HepG2 (cell line): ENCODE results near the gene PAFAH1B1. TPM values are rescaled to one million over a fixed set of nuclear protein-coding genes. Genes with fewer than 3 reads are reported as not detected.

ENCODE experiments used
- ATAC-seq: fragments of 200-7000 bp; cut with Tn5 transposase; 3 replicates; pipeline ENCODE4 v1.9.1; 2020; ENCODE audit warnings: mild to moderate bottlenecking, moderate library complexity
- BruUV-seq: library from RNA; stranded (reverse); fragments of 400-500 nt; replicated peaks from 2 replicates; lab custom pipeline; 2021; lab: Mats Ljungman, UMichigan
- CTCF ChIA-PET: fragments of 300-600 bp; formaldehyde crosslinking; extraction: SDS; loops from one replicate; lab custom pipeline; 2021; ENCODE audit warnings: low total read pairs, inconsistent platforms, low intra/inter-chr PET ratio; lab: Yijun Ruan, JAX
- POLR2A ChIA-PET: fragments of 350-600 bp; sonication (Branson Sonifier 250); formaldehyde crosslinking; loops from one replicate; lab custom pipeline; 2020; ENCODE audit warnings: antibody characterized with exemption, inconsistent platforms; lab: Yijun Ruan, JAX
- DNase-seq: peaks from one replicate; pipeline ENCODE4 v3.0.0-alpha.2; 2015; ENCODE audit warnings: low spot score
- FAIRE-seq: peaks from 3 replicates; lab custom pipeline; 2011; peaks lifted over from hg19 to GRCh38; lab: Jason Lieb, UNC
- H2AFZ ChIP-seq: one replicate; pipeline ENCODE4 v1.6.1; 2011; ENCODE audit warnings: low read length, inconsistent platforms
- H3K27ac ChIP-seq: fragments of 300-600 bp; 3 replicates; pipeline ENCODE4 v1.8.0; 2011; ENCODE audit warnings: mixed run types, mild to moderate bottlenecking, mixed read lengths, low read length, inconsistent platforms; ENCODE audit not compliant: insufficient read depth; ENCODE audit errors: extremely low read length
- H3K27me3 ChIP-seq, 2 experiments: fragments of 200-600 bp in 1 of 2; 2 replicates in 1 of 2; 3 replicates in 1 of 2; pipeline versions ENCODE4 v1.6.0 to v1.8.0; 2011; ENCODE audit warnings: low read length in 2 of 2, mild to moderate bottlenecking in 2 of 2, moderate library complexity in 2 of 2, inconsistent platforms in 1 of 2; ENCODE audit not compliant: insufficient read depth in 2 of 2, control insufficient read depth in 1 of 2
- H3K36me3 ChIP-seq, 2 experiments: fragments of 200-600 bp in 1 of 2; replicated peaks in 1 of 2; 2 replicates in 1 of 2; 3 replicates in 1 of 2; pipeline versions ENCODE4 v1.5.1 to v1.8.0; 2011; ENCODE audit warnings: low read length in 2 of 2, inconsistent platforms in 1 of 2; ENCODE audit not compliant: insufficient read depth in 2 of 2, control insufficient read depth in 1 of 2
- H3K4me1 ChIP-seq: 2 replicates; pipeline ENCODE4 v1.5.1; 2012; ENCODE audit warnings: low read length, inconsistent platforms; ENCODE audit not compliant: insufficient read depth
- H3K4me2 ChIP-seq: 2 replicates; pipeline ENCODE4 v1.6.0; 2011; ENCODE audit warnings: low read depth, low read length, inconsistent platforms
- H3K4me3 ChIP-seq, 3 experiments: fragments of 200-600 bp in 1 of 3; sonication (generic), shearing (Covaris generic) in 1 of 3; replicated peaks in 1 of 3; 2 replicates each; pipeline ENCODE4 v1.5.1; 2011 to 2016; ENCODE audit warnings: low read length in 3 of 3, inconsistent platforms in 2 of 3, low read depth in 2 of 3, mild to moderate bottlenecking in 2 of 3, control low read depth in 1 of 3, mixed read lengths in 1 of 3; ENCODE audit not compliant: insufficient read depth in 1 of 3
- H3K79me2 ChIP-seq: one replicate; pipeline ENCODE4 v1.6.1; 2011; ENCODE audit warnings: low read length, inconsistent platforms; ENCODE audit not compliant: insufficient read depth
- H3K9ac ChIP-seq: 2 replicates; pipeline ENCODE4 v1.6.0; 2011; ENCODE audit warnings: mild to moderate bottlenecking, low read depth, low read length, inconsistent platforms; ENCODE audit not compliant: insufficient read depth
- H3K9me3 ChIP-seq: 2 replicates; pipeline ENCODE4 v1.5.1; 2012; ENCODE audit warnings: mild to moderate bottlenecking, low read length
- H4K20me1 ChIP-seq: 2 replicates; pipeline ENCODE4 v1.6.0; 2011; ENCODE audit warnings: inconsistent platforms, mild to moderate bottlenecking, low read length, moderate library complexity; ENCODE audit not compliant: insufficient read depth
- ARID3A ChIP-seq: IDR thresholded peaks from 2 replicates; pipeline ENCODE4 v1.6.1; 2012; ENCODE audit warnings: low read depth, low read length, improper control_type of control experiment
- CHD2 ChIP-seq: IDR thresholded peaks from 2 replicates; pipeline ENCODE4 v1.6.1; 2011; ENCODE audit warnings: low read depth, low read length, improper control_type of control experiment
- EP300 ChIP-seq, 3 experiments: sonication (generic) in 1 of 3; formaldehyde crosslinking in 1 of 3; IDR thresholded peaks; 2 replicates each; pipeline versions ENCODE4 v1.5.1 to v1.6.1; 2011 to 2020; ENCODE audit warnings: low read depth in 2 of 3, low read length in 2 of 3, borderline replicate concordance in 1 of 3, improper control_type of control experiment in 1 of 3, mild to moderate bottlenecking in 1 of 3, missing genetic modification reagents in 1 of 3, moderate library complexity in 1 of 3
- MED13 ChIP-seq: sonication (generic); formaldehyde crosslinking; IDR thresholded peaks from 2 replicates; pipeline ENCODE4 v1.5.0; 2020; ENCODE audit warnings: missing genetic modification reagents
- MXD3 ChIP-seq: IDR thresholded peaks from 2 replicates; pipeline ENCODE4 v1.6.1; 2016; ENCODE audit warnings: mild to moderate bottlenecking, missing biosample characterization, missing genetic modification reagents
- RAD51 ChIP-seq: fragments of 450-650 bp; IDR thresholded peaks from 2 replicates; pipeline ENCODE4 v1.6.1; 2016; ENCODE audit warnings: borderline replicate concordance
- RFXAP ChIP-seq: sonication (generic); formaldehyde crosslinking; IDR thresholded peaks from 2 replicates; pipeline ENCODE4 v1.4.0; 2020; ENCODE audit warnings: missing genetic modification reagents, borderline replicate concordance
- SALL1 ChIP-seq: sonication (generic); formaldehyde crosslinking; IDR thresholded peaks from 2 replicates; pipeline ENCODE4 v1.8.0; 2022; ENCODE audit warnings: mild to moderate bottlenecking, missing genetic modification reagents
- SIN3A ChIP-seq: IDR thresholded peaks from 2 replicates; pipeline ENCODE4 v1.6.1; 2011; ENCODE audit warnings: low read depth, mild to moderate bottlenecking, control low read depth, low read length, borderline replicate concordance
- ZBTB25 ChIP-seq: IDR thresholded peaks from 2 replicates; pipeline ENCODE4 v1.6.1; 2018; ENCODE audit warnings: missing genetic modification reagents
- ZNF124 ChIP-seq: sonication (generic); formaldehyde crosslinking; IDR thresholded peaks from 2 replicates; pipeline ENCODE4 v1.4.0; 2020; ENCODE audit warnings: missing genetic modification reagents
- ZNF24 ChIP-seq: fragments of 450-650 bp; IDR thresholded peaks from 2 replicates; pipeline ENCODE4 v1.6.1; 2017; ENCODE audit warnings: antibody characterized with exemption, mild to moderate bottlenecking
- ZNF281 ChIP-seq: sonication (generic); formaldehyde crosslinking; IDR thresholded peaks from 2 replicates; pipeline ENCODE4 v1.4.0; 2020; ENCODE audit warnings: missing genetic modification reagents, borderline replicate concordance
- ZNF558 ChIP-seq: sonication (generic); formaldehyde crosslinking; IDR thresholded peaks from 2 replicates; pipeline ENCODE4 v1.9.0; 2022; ENCODE audit warnings: mild to moderate bottlenecking, missing genetic modification reagents, borderline replicate concordance
- ZNF614 ChIP-seq: IDR thresholded peaks from 2 replicates; pipeline ENCODE4 v1.6.1; 2018; ENCODE audit warnings: missing biosample characterization, missing genetic modification reagents, inconsistent platforms, borderline replicate concordance
- ZNF768 ChIP-seq: sonication (generic); formaldehyde crosslinking; IDR thresholded peaks from 2 replicates; pipeline ENCODE4 v1.4.0; 2020; ENCODE audit warnings: missing genetic modification reagents
- ZNF782 ChIP-seq: sonication (generic); formaldehyde crosslinking; IDR thresholded peaks from 2 replicates; pipeline ENCODE4 v1.4.0; 2020; ENCODE audit warnings: missing genetic modification reagents, mild to moderate bottlenecking, borderline replicate concordance
- WGBS: methylation state at CpG from one replicate; pipeline ENCODE4 v1.1.6; 2017; ENCODE audit warnings: low lambda C conversion rate; 5-methylcytosine and 5-hydroxymethylcytosine counted together
- in situ Hi-C: cut with HindIII; loops from 2 replicates; pipeline ENCODE4 v1.10.0; 2017; ENCODE audit warnings: low pct_unique_long_range_greater_than_20kb; ENCODE audit not compliant: extremely low pct_ligation_motif_present
- intact Hi-C: fragments of 100-400 bp; cut with micrococcal nuclease; formaldehyde crosslinking; loops from one replicate; pipeline ENCODE4 v1.10.0; 2022; ENCODE audit not compliant: unreplicated experiment
- polyA plus RNA-seq, 8 experiments: library from polyadenylated mRNA; depleted of rRNA in 3 of 8; stranded (reverse) in 7 of 8; unstranded in 1 of 8; fragments of >200 nt; fragmentation: Illumina TruSeq in 4 of 8; extraction: Trizol in 4 of 8; gene quantifications; 2 replicates each; pipeline versions ENCODE4 v1.2.1 to v1.2.3, GENCODE V29; 2011 to 2016; ENCODE audit warnings: low read depth in 4 of 8, missing spikeins in 1 of 8, mixed read lengths in 1 of 8; ENCODE audit not compliant: insufficient read depth in 1 of 8
- total RNA-seq, 5 experiments: library from RNA; depleted of rRNA; stranded (reverse); fragments of >200 nt; fragmentation: Illumina TruSeq; extraction: Trizol; gene quantifications; 2 replicates each; pipeline ENCODE4 v1.2.3, GENCODE V29; 2016; ENCODE audit warnings: low read depth in 1 of 5

PAFAH1B1 gene
- total and polyA plus RNA-seq, 2 of the 13 experiments (the other 11 are each of a cell fraction or from before 2014, with no cell fraction given): 46.0 to 64.9 TPM

- no peak overlapping the region for H3K4me2 ChIP-seq
- H3K27me3 ChIP-seq: no peaks in the 10 kb centered on the region
- no peaks in the 10 kb centered on the region for H3K4me1 ChIP-seq
- no peak for DNase-seq
- WGBS: 91% methylated on average over 9 of the region's 9 CpGs
- no peak overlapping the region for H2AFZ ChIP-seq
- BruUV-seq: no TSS peak
- no peak overlapping the region for H3K27ac ChIP-seq
- H4K20me1 ChIP-seq: peaks cover 19% of the 10 kb centered on the region
- intact Hi-C loops: no loop called here
- peaks cover 0 to 9% of the 10 kb centered on the region in 2 experiments; a peak in 1 of 5 replicates for H3K36me3 ChIP-seq
- CTCF ChIA-PET: no interaction called here
- no peak overlapping the region for H3K4me3 ChIP-seq
- ATAC-seq: no peak
- FAIRE-seq: no peak
- no peak overlapping the region for H3K9ac ChIP-seq
- no peaks in the 10 kb centered on the region for H3K9me3 ChIP-seq
- in situ Hi-C loops: no loop called here
- POLR2A ChIA-PET: no interaction called here
- H3K79me2 ChIP-seq: peaks cover 91% of the 10 kb centered on the region
- TF ChIP-seq SALL1: no peak
- no peak for TF ChIP-seq MED13 (CRISPR knock-in tag)
- no peak for TF ChIP-seq SIN3A
- TF ChIP-seq ZNF614 (CRISPR knock-in tag): no peak
- no peak for TF ChIP-seq ZNF24
- no peak for TF ChIP-seq ZNF768 (CRISPR knock-in tag)
- no peak for TF ChIP-seq CHD2
- no peak for TF ChIP-seq RAD51
- TF ChIP-seq ARID3A: no peak
- TF ChIP-seq ZNF124 (CRISPR knock-in tag): no peak
- TF ChIP-seq RFXAP (CRISPR knock-in tag): no peak
- no peak for TF ChIP-seq ZBTB25
- TF ChIP-seq ZNF281 (CRISPR knock-in tag): no peak
- no peak for TF ChIP-seq ZNF558 (CRISPR knock-in tag)
- no peak for TF ChIP-seq EP300 (IDR thresholded peaks at IDR 0.05; ENCODE audit: low read depth in 2 of 2, low read length in 2 of 2)
- TF ChIP-seq EP300 (CRISPR knock-in tag; IDR thresholded peaks at IDR 0.05; ENCODE audit: borderline replicate concordance): no peak
- no peak for TF ChIP-seq MXD3 (CRISPR knock-in tag)
- TF ChIP-seq ZNF782 (CRISPR knock-in tag): no peak
These were observed 37.8 kb downstream of the PAFAH1B1 start for GRCh38 chr17:2631211-2631610.
